Ovary (tissue), 9 donors: ENCODE results near the gene MRPS14. TPM values are rescaled to one million over a fixed set of nuclear protein-coding genes. Genes with fewer than 3 reads are reported as not detected.

ENCODE experiments used
- DNase-seq, 5 donors: peaks; one replicate each; pipeline ENCODE4 v3.0.0-alpha.2; 2019 to 2020
- H3K27ac ChIP-seq, 2 donors: fragments of 200-600 bp; one replicate each; pipeline versions ENCODE4 v1.5.1 to v1.8.0; 2019 to 2022
- H3K27me3 ChIP-seq: fragments of 200-600 bp; one replicate; pipeline ENCODE4 v1.8.0; 2022
- H3K36me3 ChIP-seq: fragments of 200-600 bp; sonication (generic); one replicate; pipeline ENCODE4 v1.5.1; 2019
- H3K4me1 ChIP-seq: one replicate; pipeline ENCODE4 v1.8.1; 2013; ENCODE audit warnings: mild to moderate bottlenecking, moderate library complexity; ENCODE audit not compliant: insufficient read depth
- H3K4me3 ChIP-seq: fragments of 200-600 bp; sonication (generic); one replicate; pipeline ENCODE4 v1.5.1; 2017
- H3K9me3 ChIP-seq, 2 donors: fragments of 200-600 bp in 1 of 2; sonication (generic) in 1 of 2; one replicate each; pipeline versions ENCODE4 v1.5.1 to v1.8.1; 2013 to 2019; ENCODE audit warnings: mild to moderate bottlenecking in 1 of 2, moderate library complexity in 1 of 2
- CTCF ChIP-seq, 3 donors: fragments of 450-650 bp in 2 of 3; fragments of 200-600 bp in 1 of 3; IDR thresholded peaks; one replicate each; pipeline versions ENCODE4 v1.5.1 to v1.8.0; 2016 to 2022; ENCODE audit warnings: antibody characterized with exemption in 3 of 3, mild to moderate bottlenecking in 1 of 3
- EP300 ChIP-seq: sonication (generic); formaldehyde crosslinking; IDR thresholded peaks from one replicate; pipeline ENCODE4 v1.6.1; 2017; ENCODE audit warnings: antibody characterized with exemption
- POLR2A ChIP-seq: fragments of 450-650 bp; IDR thresholded peaks from one replicate; pipeline ENCODE4 v1.6.1; 2017; ENCODE audit warnings: antibody characterized with exemption, mild to moderate bottlenecking, moderate library complexity
- WGBS, 3 donors: extraction: QIAGEN DNeasy Blood & Tissue Kit in 1 of 3; methylation state at CpG; one replicate each; pipeline versions ENCODE4 v1.1.5 to v1.1.7; 2013 to 2017; 5-methylcytosine and 5-hydroxymethylcytosine counted together
- intact Hi-C, 4 donors: fragments of 100-400 bp; cut with DNase I; formaldehyde crosslinking; loops; one replicate each; pipeline versions ENCODE4 v1.11.0 to v1.15.1; 2022 to 2023
- polyA plus RNA-seq, 2 donors: library from polyadenylated mRNA; stranded (reverse); fragments of 200-250 nt in 1 of 2; fragments of 350-450 nt in 1 of 2; fragmentation: Illumina TruSeq in 1 of 2; extraction: RNeasy Lipid Tissue Mini Kit (QIAGEN cat#74804) in 1 of 2; gene quantifications; one replicate each; pipeline ENCODE4 v1.2.3, GENCODE V29; 2013 to 2014
- total RNA-seq, 7 donors: library from RNA; depleted of rRNA in 2 of 7; stranded (reverse); fragments of >200 nt in 2 of 7; fragmentation: NEBNext Ultra II Directional in 3 of 7; extraction: Animal tissue kit (Norgen Biotek cat#: 25700) in 3 of 7; gene quantifications; one replicate each; pipeline versions ENCODE4 v1.1.0 to v1.2.4, GENCODE V29; 2016 to 2023
- donor health status: DM: no; HTN: no; CAD: no; lungs with moderate emphysema.
- donor health status: DM: no; HTN: no; CAD: no.
- donor health status: Bipolar disorder and iron deficiency.
- donor health status: DM: yes; HTN: yes; CAD: no.
- donor health status: DM: no; HTN: no; CAD: no.
- donor health status: DM: yes; HTN: yes; CAD: no.

The MRPS14 gene
- total and polyA plus RNA-seq, 9 donors = 21.0 to 38.0 (median 26.2) TPM

- no peaks in the 10 kb centered on the region for H3K36me3 ChIP-seq
- H3K9me3 ChIP-seq = no peaks in the 10 kb centered on the region
- no peak for DNase-seq
- H3K4me3 ChIP-seq = no peak overlapping the region
- H3K27ac ChIP-seq = no peak overlapping the region
- peaks cover 7% of the 10 kb centered on the region for H3K4me1 ChIP-seq
- H3K27me3 ChIP-seq = no peaks in the 10 kb centered on the region
- 28 to 53% (median 37%) methylated on average over 2 of the region's 2 CpGs for WGBS, 3 donors
- TF ChIP-seq POLR2A = no peak
- no peak for TF ChIP-seq CTCF (IDR thresholded peaks at IDR 0.05)
- intact Hi-C loops = no loop called here
Measured at GRCh38 chr1:175003521-175003920, 19.7 kb downstream of the MRPS14 start.

- no peak for DNase-seq
- no peaks in the 10 kb centered on the region for H3K27me3 ChIP-seq
- intact Hi-C loops = no loop called here
- H3K36me3 ChIP-seq = no peaks in the 10 kb centered on the region
- no peak overlapping the region for H3K27ac ChIP-seq
- peaks cover 8% of the 10 kb centered on the region for H3K4me1 ChIP-seq
- no peaks in the 10 kb centered on the region for H3K9me3 ChIP-seq
- H3K4me3 ChIP-seq = no peak overlapping the region
- TF ChIP-seq EP300 (no peak), POLR2A (no peak)
- WGBS, 3 donors = 46 to 69% (median 52%) methylated on average over 17 of the region's 17 CpGs
Measured at GRCh38 chr1:175002910-175003517, 20.2 kb downstream of the MRPS14 start.

GRCh38 chr1:175000697-175001187 is 22.5 kb downstream of the MRPS14 start:
- TF ChIP-seq EP300 = no peak
- H3K4me3 ChIP-seq = peak overlapping the region; percentile 97
- no peaks in the 10 kb centered on the region for H3K9me3 ChIP-seq
- H3K36me3 ChIP-seq = no peaks in the 10 kb centered on the region
- no peaks in the 10 kb centered on the region for H3K27me3 ChIP-seq
- DNase-seq = no peak
- peak overlapping the region; percentile 88 to 99 for H3K27ac ChIP-seq
- intact Hi-C loops = no loop called here
- WGBS, 3 donors = 2 to 5% (median 4%) methylated on average over 5 of the region's 5 CpGs
- peaks cover 8% of the 10 kb centered on the region for H3K4me1 ChIP-seq

GRCh38 chr1:174999936-175000696 is 23.1 kb downstream of the MRPS14 start, which contains the start of gene CACYBP:
Gene CACYBP (plus strand): TSS chr1:174999947. CDS start chr1:175000181, 234 bp downstream.
- H3K9me3 ChIP-seq = no peaks in the 10 kb centered on the region
- H3K27me3 ChIP-seq = no peaks in the 10 kb centered on the region
- DNase-seq = no peak
- intact Hi-C loops = loop anchor here in 1 of 4 donors (1.0 kb wide), 1 partner anchor 23 kb away; the partner anchor contains the start of gene MRPS14
- TF ChIP-seq EP300 = no peak
- peak; percentile 7 for TF ChIP-seq POLR2A
- peak in 1 of 3 donors; percentile 12 for TF ChIP-seq CTCF (IDR thresholded peaks at IDR 0.05)
- H3K27ac ChIP-seq = peak within 1 kb of the TSS; percentile 88 to 99
- peaks cover 8% of the 10 kb centered on the region for H3K4me1 ChIP-seq
- 0% methylated on average over 70 to 71 of the region's 71 CpGs for WGBS, 3 donors
- peak within 1 kb of the TSS; percentile 97 for H3K4me3 ChIP-seq
- no peaks in the 10 kb centered on the region for H3K36me3 ChIP-seq

GRCh38 chr1:174999216-174999935 is 23.8 kb downstream of the MRPS14 start:
- H3K27ac ChIP-seq = peak overlapping the region; percentile 88 to 99
- no peaks in the 10 kb centered on the region for H3K27me3 ChIP-seq
- WGBS, 3 donors = 0% methylated on average over 56 to 58 of the region's 58 CpGs
- no peaks in the 10 kb centered on the region for H3K36me3 ChIP-seq
- peak overlapping the region; percentile 97 for H3K4me3 ChIP-seq
- H3K4me1 ChIP-seq = peaks cover 8% of the 10 kb centered on the region
- DNase-seq = peak; percentile 97 to 99 (median 98)
- H3K9me3 ChIP-seq = no peaks in the 10 kb centered on the region
- TF ChIP-seq POLR2A (peak; percentile 92), EP300 (peak; percentile 86), CTCF (IDR thresholded peaks at IDR 0.05) (no peak)
- intact Hi-C loops = loop anchor here in 1 of 4 donors (1.0 kb wide), 1 partner anchor 24 kb away; the partner anchor contains the start of gene MRPS14
